Fibroblast of gingiva (primary cell): ENCODE measurements around the gene SLC34A1.
"Not testable (repeated sequence)": the region's sequence is repeated elsewhere in the genome, so short reads cannot be mapped to it uniquely, and the experiment has no call there.

Experiments used
- DNase-seq: peaks from one replicate; pipeline ENCODE4 v3.0.0-alpha.2; 2011; ENCODE audit warnings: low read depth

SLC34A1 gene

DNA sequence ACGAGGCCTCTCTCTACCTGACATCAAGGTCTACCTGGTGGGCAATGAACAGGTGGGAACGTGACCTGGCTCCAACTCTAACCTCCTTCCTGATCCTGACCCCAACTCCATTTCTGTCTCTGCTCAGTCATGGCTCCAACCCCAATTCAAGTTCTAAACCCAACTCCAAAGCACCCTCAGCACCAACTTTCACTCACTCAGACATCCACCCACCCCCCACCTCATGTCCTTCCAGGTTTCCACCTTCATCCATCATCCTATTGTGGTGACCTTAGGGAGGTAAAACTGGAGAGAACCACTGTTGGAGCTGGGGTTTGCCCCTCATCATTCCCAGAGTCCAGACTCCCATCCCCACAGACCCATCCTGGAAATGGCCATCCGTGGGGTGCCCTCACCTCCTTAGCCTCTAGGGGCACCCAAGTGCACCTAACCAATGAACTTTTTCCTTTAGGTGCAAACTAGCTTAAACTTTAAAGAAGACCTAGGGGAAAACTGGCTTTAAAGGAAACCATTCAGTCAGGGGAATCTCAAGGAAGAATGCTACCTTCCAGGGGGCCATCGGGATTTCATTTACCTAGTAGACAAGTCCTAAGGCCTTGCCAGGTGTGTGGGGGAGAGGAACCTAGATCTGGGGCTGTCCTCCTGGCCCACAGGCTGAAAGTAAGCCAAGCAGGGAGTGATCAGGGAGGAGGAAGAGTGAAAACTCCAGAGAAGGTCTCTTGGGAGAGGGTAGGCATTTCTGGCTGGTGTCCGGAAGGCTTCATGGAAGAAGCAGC, 15.2 kb upstream of the SLC34A1 start:
- DNase-seq = no peak

DNA sequence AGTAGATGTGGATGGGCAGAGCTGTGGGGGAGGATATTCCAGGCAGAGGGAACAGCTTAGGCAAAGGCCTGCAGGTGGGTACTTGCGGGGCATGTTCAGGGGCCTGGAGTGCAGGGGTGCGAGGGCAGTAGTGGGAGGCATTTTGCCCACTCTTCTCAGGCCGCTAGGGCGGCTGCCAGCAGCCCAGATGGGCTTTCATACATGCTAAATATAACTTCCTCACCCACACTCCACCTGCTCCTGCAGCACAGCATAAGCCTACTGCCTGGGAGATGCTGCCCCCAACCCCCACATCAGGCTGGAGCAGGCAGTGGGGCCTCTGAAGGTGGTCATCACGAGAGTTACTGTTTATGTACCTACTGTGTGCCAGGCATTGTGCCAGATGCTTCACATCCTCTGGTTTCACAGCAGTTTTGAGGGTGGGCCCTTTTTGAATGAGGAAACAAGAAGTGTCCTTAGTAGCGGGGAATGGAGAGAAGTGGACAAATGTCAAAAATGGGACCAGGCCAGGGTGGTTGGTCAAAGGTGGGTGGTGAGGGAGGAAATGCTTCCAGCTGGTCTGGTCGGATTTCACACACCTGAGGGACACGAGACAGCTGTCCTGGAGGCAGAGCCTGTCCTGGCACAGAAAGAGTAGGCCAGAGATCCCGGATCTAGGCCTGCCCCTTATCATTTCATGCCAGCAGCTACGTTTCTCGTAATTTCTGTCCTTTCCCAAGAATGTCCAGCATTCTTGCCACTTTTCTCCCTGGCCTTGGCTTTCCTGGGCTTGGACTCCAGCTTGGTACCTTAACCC, 14.4 kb upstream of the SLC34A1 start:
- DNase-seq = no peak

DNA sequence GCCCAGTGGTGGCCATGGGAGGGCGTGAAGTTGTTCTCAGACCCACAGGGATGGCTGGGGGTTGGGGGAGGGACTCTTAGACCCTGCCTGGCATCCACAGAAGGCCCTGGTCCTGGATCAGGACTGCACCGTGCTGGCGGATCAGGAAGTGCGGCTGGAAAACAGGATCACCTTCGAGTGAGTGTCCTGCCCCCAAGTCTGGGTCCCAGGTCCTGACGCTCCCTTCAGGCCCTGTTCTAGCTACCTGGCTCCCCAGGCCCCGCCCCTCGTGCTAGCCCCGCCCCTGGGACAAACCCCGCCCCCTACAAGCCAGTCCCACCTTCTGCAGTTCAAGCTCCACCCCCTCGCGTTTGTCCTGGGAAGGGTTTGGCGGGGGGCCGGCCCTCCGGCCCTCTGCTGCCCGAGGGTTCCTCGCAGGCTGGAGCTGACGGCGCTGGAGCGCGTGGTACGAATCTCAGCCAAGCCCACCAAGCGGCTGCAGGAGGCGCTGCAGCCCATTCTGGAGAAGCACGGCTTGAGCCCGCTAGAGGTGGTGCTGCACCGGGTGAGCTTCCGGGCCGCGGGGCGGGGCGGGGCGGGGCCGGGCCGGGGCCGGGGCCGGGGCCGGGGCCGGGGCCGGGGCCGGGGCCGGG, 13.6 kb upstream of the SLC34A1 start:
- peak; percentile 85 for DNase-seq

DNA sequence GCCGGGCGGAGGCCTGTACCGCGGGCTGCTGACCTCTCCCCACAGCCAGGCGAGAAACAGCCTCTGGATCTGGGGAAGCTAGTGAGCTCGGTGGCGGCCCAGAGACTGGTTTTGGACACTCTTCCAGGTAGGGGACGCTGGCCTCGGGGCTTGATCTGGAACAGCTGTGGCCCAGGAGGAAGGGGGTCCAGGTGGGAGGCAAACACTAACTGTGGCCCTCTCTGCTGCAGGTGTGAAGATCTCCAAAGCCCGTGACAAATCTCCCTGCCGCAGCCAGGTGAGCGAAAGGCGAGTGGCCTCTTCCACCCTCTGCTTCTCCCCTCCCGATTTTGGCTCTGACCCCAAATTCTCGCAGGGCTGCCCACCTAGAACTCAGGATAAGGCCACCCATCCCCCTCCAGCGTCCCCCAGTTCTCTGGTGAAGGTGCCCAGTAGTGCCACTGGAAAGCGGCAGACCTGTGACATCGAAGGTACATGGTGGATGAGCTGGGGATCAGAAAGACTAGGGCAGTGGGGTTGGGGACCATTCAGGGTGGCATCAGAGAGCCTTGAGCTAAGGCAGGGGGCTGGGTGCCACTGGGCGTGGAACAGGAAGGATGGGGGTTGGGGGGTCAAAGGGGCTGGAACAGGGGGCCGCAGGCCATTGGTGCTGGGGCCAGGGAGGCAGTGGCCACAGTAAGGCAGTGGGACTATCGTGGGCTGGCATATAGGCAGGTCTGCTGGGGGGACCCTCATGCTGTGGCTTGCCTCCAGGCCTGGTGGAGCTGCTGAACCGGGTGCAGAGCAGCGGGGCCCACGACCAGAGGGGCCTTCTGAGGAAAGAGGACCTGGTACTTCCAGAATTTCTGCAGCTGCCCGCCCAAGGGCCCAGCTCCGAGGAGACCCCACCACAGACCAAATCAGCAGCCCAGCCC, 12.9 kb upstream of the SLC34A1 start:
- DNase-seq = no peak

DNA sequence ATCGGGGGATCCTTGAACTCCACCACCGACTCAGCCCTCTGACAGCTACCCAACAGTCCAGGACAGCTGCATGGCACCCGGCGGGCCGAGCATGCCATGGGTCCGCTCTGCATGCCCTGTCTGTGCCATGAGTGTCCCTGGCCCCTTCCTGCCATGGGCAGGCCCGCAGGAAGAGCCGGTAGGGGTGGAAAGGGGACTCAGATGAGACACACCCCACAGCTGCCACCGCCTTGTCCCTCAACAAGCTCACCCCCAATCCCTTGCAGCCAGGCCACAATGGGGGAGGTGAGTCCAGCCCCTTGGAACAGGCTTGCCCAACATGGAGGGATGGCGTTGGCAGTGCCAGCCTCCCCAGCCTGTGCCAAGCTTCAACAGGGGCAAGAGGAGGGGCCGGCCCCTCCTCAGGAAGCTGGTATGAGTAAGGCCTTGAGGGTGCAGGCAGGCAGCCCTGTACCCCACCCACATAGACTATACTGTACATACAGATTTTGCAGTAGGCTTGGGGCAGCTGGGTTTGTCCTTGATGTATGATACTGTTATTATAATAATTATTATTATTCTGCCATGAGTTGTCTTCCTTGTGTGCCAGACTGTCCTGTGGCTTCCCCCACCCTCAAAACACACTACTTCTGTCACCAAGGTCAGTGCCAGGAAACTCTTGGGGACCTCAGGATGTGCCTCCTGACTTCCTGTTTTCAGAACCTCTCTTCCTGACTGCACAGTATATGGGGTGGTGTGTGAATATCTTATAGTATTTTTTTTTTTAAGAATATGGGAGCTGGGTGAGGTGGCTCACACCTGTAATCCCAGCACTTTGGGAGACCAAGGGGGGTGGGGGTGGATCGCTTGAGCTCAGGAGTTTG, 12.0 kb upstream of the SLC34A1 start:
- DNase-seq = no peak

DNA sequence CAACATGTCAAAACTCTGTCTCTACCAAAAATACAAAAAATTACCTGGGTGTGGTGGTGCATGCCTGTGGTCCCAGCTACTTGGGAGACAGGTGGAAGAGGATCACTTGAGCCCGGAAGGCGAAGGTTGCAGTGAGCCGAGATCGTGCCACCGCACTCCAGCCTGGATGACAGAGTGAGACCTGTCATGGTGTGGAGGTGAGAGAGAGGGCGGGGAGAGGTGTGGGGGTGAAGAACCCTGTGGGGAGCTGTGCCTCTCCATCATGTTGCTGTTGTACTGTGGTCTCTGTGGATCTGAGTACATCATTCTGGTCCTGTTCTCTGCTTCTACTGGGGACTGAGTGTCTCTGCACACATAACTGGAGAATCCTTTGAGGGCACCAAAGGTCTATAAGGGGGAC, 11.3 kb upstream of the SLC34A1 start:
- DNase-seq = no peak

DNA sequence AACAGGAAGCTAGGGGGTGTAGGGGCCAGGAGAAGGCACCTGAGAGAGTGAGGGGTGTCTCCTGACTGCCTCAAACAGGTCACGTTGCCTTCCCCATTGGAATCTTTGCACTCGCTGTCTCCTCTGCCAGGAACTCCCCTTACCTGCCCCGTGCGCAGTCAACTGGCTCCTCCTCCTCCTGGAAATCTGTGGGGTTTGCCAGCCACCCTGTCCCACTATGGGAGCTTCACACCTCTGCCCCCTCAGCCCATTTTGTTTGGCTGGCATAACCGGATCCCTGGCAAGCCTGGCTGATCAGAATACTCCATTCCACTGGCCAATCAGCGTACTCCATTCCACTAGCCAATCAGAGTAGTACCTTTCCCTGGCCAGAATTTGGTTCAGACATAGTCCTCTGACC, 10.4 kb upstream of the SLC34A1 start:
- DNase-seq = no peak

DNA sequence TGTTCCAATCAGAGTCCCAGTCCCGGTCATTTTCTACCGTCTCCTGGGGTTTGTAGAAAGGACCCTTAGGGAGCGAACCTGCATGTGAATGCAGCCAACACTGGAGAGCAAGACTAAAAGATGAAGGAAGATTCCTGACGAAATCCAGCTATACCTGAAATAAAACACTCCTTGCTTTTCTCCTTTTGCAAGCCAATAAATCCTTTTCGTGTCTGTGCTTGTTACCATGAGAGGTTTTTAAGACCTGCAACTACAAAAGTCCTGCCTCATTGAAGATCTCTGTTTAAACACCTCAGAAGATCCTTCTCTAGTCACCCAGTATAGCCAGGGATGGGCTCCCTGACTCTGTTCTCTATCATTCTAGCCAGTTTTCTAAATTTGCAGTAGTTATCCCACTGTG, 10.0 kb upstream of the SLC34A1 start:
- DNase-seq = no peak

DNA sequence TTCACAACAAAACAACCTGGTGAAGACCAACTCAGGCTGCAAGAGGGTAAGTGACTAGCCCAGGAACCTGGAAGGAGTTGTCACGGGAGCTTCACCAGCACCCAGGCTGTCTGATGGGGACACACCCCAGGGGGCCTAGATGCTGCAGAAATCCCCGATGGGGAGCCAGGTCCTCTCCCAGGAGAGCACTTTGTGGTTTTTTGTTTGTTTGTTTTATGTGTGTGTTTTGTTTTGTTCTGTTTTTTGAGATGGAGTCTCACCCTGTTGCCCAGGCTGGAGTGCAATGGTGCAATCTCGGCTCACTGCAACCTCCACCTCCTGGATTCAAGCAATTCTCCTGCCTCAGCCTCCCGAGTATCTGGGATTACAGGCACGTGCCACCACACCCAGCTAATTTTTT, 8.7 kb upstream of the SLC34A1 start:
- not testable (repeated sequence) for DNase-seq

DNA sequence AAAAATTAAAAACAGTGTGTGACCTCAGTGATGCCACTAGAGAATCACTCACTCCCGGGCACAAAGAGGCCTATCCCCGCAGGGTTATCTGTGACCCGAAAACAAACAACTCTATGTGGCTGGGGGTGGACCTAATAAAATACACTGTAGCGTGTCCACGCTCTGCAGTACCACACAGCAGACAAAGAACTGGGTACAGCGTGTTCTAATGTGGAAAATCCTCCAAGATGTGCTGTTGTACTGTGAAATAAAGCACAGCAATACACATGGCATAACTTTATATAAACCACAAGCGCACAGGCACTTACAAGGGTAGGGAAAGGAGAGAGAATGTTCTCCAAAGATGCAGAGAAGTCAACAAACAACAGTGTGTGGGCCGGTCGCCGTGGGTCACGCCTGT, 8.1 kb upstream of the SLC34A1 start:
- DNase-seq = no peak

DNA sequence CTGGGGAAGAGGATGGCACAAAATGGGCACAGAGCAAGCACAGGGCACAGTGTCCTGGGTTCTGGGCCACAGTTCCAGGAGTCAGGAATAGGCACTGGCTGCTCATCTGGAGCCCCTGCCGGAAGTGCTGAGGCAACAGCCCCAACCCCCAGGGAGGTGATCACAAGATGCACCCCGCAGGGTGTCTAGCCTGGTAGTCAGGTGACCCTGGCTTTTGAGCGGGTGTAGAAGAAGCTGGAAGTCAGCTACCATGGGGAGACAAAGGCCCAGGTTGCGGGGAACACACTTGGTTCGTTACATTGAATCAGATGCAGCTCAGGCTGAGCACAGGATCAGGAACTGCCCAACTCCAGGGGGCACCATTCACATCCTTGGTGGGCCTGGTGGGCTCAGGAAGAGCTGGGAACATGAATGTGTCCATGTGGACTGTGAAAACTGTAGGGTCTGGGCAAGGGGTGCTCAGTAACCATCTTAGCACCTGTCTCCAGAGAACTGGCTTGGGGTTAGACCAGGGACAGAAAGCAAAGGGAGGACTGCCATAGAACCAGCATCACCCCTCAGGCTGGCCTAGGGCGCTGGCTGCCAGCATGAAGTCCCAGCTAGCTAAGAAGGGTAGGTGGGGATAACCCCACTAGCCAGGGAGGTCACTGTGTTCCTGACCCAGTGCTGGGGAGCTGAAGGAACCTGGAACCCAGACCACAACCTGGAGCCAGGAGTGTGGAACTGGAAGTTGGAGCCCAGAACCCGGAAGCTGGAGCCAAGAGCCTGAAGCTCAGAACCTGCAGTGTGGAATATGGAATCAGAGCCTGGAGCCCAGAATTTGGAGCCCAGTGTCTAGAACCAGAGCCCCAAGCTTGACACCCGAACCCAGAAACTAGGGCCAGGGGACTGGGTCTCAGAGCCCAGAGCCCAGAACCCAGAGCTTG, 6.1 kb upstream of the SLC34A1 start:
- no peak for DNase-seq

DNA sequence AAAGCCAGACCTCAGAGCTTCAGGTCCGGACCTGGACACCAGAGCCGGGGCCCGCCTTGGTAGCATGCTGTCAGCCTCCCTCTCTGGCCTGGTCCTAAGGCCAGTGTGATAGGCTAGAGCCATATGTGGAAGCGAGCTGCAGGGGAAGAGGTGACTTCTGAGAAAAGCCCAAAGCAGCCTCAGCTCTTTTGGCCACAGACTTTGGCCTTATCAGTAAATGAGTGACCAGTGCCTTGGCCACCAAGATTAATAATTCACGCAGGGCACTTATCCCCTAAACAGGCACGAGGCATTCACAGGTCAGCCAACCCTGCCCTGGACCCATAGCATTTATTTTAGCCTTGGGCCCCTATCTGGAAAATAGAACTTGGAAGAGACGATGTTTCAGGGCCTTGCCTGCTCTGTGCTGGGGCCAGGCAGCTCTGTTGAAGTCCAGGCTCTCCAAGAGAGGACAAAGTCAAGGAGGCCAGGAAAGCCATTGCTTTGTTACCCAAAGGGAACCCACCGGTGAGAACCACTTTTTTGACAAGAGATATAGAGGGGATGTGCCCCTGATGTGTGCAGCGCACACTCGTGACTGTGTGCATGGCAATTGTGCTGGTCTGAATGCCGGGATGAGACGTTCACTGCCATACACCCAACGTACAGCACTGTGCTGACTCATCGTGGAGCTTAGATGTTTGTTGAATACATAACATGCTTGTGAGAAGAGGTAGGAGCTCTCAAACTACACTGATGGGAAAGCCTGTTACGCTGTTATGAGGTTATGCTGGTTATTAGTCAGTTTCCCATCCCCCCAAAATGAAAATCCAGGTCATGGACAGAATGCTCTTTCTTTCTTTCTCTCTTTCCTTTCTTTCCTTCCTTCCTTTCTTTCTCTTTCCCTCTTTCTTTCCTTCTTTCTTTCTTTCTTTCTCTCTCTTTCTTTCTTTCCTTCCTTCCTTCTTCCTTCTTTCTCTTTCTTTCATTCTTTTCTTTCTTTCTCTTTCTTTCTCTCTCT, 5.0 kb upstream of the SLC34A1 start:
- peak; percentile 21 for DNase-seq

DNA sequence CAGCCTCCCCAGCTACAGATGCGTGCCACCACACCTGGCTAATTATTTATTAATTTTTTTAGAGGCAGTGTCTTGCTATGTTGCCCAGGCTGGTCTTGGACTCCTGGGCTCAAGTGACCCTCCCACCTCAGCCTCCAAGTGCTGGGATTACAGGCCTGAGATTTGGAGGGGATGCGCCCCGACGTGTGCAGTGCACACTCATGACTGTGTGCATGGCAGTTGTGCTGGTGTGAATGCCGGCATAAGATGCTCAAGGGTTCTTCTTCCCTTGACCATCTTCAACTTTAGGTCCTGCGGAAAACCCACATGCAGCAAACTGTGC, 3.5 kb upstream of the SLC34A1 start:
- DNase-seq = no peak

DNA sequence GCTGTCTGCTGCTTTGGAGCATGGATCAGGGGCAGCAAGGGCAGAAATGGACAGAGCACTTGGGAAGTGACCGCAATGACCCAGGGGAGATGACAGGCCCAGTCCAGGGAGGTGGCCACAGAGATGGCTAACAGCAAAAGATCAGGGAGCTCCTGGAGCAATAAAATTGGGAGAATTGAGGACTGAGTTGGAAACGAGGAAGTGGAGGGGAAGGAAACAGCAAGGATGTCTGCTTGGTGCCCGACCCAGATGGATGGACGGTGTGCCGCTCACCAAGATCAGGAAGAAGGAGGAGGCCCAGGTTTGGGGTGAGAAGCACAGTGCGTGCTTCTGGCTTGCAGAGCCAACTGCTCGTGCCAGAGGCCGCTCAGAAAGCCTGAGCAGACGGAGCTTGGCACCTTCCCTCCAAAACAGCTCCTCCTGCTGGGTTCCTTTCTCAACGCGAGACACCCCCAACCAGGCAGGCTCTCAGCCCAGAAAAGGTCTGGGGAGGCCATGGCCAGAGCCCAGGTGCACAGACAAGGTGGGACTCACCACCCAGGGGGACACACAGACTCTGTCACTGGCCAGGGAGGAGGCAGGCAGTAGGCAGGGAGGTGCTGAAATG, 1.7 kb upstream of the SLC34A1 start:
- peak; percentile 31 for DNase-seq

DNA sequence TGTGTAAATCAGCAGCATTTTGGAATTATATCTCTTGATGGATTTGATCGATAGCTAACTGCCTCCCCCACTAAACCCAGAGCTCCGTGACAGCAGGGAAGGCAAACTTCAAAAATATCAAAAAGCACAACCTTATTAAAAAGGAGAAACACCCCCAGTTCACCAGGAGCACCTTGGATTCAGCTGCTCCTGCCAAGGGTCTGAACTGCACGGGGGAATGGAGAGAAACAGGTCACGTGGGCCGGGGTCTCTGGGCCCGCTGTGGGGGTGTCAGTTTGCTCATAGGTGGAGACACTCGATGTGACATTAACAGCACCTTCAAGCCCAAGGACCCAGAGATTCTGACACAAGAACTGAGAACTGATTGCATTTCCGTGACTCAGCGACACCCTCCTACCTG, 1.1 kb upstream of the SLC34A1 start:
- DNase-seq = no peak

DNA sequence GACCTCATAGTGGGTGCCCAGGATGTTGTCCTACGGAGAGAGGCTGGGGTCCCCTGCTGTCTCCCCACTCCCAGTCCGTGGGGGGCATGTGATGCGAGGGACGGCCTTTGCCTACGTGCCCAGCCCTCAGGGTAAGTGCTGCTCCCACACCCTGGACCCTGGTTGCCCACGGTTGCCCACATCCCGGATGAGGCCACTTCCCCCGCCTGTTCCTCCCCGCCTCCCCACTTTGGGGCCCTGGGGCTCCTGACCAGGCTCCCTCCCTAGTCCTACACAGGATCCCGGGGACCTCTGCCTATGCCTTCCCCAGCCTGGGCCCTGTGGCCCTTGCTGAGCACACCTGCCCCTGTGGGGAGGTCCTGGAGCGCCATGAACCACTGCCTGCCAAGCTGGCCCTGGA, 1.5 kb downstream of the SLC34A1 start:
- no peak for DNase-seq

DNA sequence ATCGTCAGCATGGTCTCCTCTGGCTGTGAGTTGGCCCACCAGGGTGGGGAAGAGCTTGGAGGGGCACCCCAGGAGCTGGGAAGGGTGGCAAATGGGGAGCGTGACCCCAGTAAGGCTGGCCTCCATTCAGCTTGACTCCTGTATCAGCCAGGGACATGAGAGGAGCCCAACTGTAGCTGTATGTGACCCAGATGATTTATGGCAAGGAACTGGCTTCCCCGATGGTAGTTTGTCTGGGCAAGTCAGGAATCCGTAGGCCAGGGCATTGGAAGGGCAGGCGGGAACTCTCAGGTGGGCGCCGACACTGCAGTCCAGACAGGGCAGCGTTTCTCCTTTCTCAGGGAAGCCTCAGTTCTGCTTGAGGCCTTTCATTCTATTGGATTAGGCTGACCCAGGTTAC, 2.3 kb downstream of the SLC34A1 start:
- no peak for DNase-seq

DNA sequence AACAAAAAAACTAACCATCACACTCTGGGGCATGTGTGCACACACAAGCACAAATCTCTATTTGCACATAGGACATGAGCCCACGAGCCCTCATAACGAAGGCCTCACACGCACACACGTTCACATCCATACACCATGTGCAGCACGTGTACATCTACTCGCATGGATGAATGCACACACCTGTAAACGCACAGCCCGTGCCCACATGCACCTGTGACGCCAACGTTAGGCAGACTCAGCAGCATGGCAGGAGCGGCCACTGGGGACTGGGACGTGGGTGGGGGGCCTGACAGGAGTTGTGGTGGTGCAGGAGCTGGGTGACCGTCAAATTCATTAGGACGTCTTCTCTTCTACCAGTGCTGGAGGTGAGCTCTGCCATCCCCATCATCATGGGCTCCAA, 3.2 kb downstream of the SLC34A1 start:
- no peak for DNase-seq
